GM12878 (cell line): ENCODE results near the gene ASIC2.

Source experiments
- CREB1 ChIP-seq: IDR thresholded peaks from 2 replicates; pipeline ENCODE4 v1.6.1; 2012; ENCODE audit warnings: low read depth, mild to moderate bottlenecking, inconsistent platforms
- CTCF ChIP-seq, 3 experiments: IDR thresholded peaks in 2 of 3; conservative IDR thresholded peaks in 1 of 3; 2 replicates each; pipeline ENCODE4 v1.5.1; 2011; ENCODE audit warnings: low read depth in 3 of 3, low read length in 3 of 3, mild to moderate bottlenecking in 3 of 3, control low read depth in 2 of 3, moderate library complexity in 2 of 3, inconsistent platforms in 1 of 3, mixed read lengths in 1 of 3; ENCODE audit not compliant: control insufficient read depth in 2 of 3, insufficient read depth in 1 of 3; ENCODE audit errors: extremely low read depth in 1 of 3
- EP300 ChIP-seq, 2 experiments: fragments of 150-350 bp in 1 of 2; IDR thresholded peaks; 2 replicates each; pipeline ENCODE4 v1.6.1; 2011 to 2012; ENCODE audit warnings: low read depth in 2 of 2, low read length in 2 of 2, borderline replicate concordance in 1 of 2, improper control_type of control experiment in 1 of 2, inconsistent platforms in 1 of 2; ENCODE audit not compliant: control insufficient read depth in 1 of 2
- NRF1 ChIP-seq: conservative IDR thresholded peaks from 2 replicates; pipeline ENCODE4 v1.6.1; 2011; ENCODE audit warnings: mild to moderate bottlenecking, low read depth, low read length, improper control_type of control experiment
- RELA ChIP-seq: fragments of 450-650 bp; IDR thresholded peaks from 2 replicates; pipeline ENCODE4 v1.8.0; 2014; ENCODE audit warnings: borderline replicate concordance; ENCODE audit not compliant: partially characterized antibody
- TARDBP ChIP-seq: IDR thresholded peaks from 2 replicates; pipeline ENCODE4 v1.6.1; 2016; ENCODE audit warnings: borderline replicate concordance
- TF ChIP-seq, protein P1 (sequence below): fragments of 450-650 bp; IDR thresholded peaks from 2 replicates; pipeline ENCODE4 v1.6.1; 2014; ENCODE audit warnings: mild to moderate bottlenecking

- TF ChIP-seq TARDBP (no peak), CTCF (IDR thresholded peaks at IDR 0.05 in 2 of 3, conservative IDR thresholded peaks at IDR 0.05 in 1 of 3; ENCODE audit: control insufficient read depth in 2 of 3, extremely low read depth in 1 of 3, insufficient read depth in 1 of 3, low read depth in 3 of 3, low read length in 3 of 3) (no peak), RELA (no peak), CREB1 (no peak), NRF1 (no peak), EP300 (IDR thresholded peaks at IDR 0.05; ENCODE audit: borderline replicate concordance in 1 of 2, control insufficient read depth in 1 of 2, low read depth in 2 of 2, low read length in 2 of 2) (no peak)
- TF ChIP-seq, protein P1, sequence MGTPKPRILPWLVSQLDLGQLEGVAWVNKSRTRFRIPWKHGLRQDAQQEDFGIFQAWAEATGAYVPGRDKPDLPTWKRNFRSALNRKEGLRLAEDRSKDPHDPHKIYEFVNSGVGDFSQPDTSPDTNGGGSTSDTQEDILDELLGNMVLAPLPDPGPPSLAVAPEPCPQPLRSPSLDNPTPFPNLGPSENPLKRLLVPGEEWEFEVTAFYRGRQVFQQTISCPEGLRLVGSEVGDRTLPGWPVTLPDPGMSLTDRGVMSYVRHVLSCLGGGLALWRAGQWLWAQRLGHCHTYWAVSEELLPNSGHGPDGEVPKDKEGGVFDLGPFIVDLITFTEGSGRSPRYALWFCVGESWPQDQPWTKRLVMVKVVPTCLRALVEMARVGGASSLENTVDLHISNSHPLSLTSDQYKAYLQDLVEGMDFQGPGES: no peak
These were observed 47.9 kb downstream of the ASIC2 start for GRCh38 chr17:33245183-33245582.
